ENCODE data around the gene ZEB1. TPM values are rescaled to one million over a fixed set of nuclear protein-coding genes. Genes with fewer than 3 reads are reported as not detected.

The ZEB1 gene
- total RNA-seq, 2 donors from 2014 or later: 0.84 TPM

GRCh38 chr10:31460242-31460641, 141.2 kb downstream of the ZEB1 start:
- Histone ChIP-seq H3K9ac (ENCODE audit: extremely low read depth, low read length, poor library complexity, severe bottlenecking) (no peak overlapping the region), H3K4me3 (ENCODE audit: low read length) (no peak overlapping the region), H3K27ac (ENCODE audit: low read depth, low read length) (no peak overlapping the region), H3K36me3 (ENCODE audit: control insufficient read depth, insufficient read depth, low read length) (peaks cover 5% of the 10 kb centered on the region), H3K9me3 (ENCODE audit: control insufficient read depth, low read length) (peaks cover 9% of the 10 kb centered on the region), H3K4me1 (ENCODE audit: control insufficient read depth, insufficient read depth, low read length) (no peaks in the 10 kb centered on the region), H3K27me3 (ENCODE audit: control insufficient read depth, insufficient read depth, low read length, poor library complexity, severe bottlenecking) (no peaks in the 10 kb centered on the region)
- Mint-ChIP-seq H3K27me3 (ENCODE audit: insufficient read depth) (no peaks in the 10 kb centered on the region), H3K27ac (no peak overlapping the region), H3K9me3 (peaks cover 3% of the 10 kb centered on the region), H3K4me1 (no peaks in the 10 kb centered on the region), H3K36me3 (ENCODE audit: low read depth) (no peaks in the 10 kb centered on the region), H3K4me3 (no peak overlapping the region)
- TF ChIP-seq CTCF (conservative IDR thresholded peaks at IDR 0.05): no peak
- WGBS, 2 experiments (ENCODE audit: insufficient coverage in 1 of 2, insufficient read length in 1 of 2): 95% methylated on average over 2 of the region's 2 CpGs; no CpG with 5 or more reads in 1 of the 2 experiments
- DNase-seq: no peak

DNA sequence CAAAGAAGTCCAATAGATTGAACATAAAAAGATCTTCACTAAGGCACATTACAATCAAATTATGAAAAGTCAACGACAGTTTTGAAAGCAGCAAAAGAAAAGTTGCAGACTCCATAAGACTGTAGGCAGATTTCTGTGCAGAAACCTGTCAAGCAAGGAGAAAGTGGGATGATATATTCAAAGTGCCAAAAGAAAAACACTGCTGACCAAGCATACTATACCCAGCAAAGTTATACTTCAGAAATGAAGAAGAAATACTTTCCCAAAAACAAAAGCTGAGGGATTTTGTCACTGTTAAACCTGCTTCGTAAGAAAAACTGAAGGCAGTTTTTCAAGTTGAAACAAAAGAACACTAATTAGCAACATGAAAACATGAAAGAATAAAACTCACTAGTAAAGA, 145.5 kb downstream of the ZEB1 start:
- no peak overlapping the region for H3K4me3 ChIP-seq (ENCODE audit: low read length)
- H3K9ac ChIP-seq (ENCODE audit: extremely low read depth, low read length, poor library complexity, severe bottlenecking): no peak overlapping the region
- Mint-ChIP-seq H3K4me3 (no peak overlapping the region), H3K9me3 (peaks cover 16% of the 10 kb centered on the region), H3K36me3 (ENCODE audit: low read depth) (no peaks in the 10 kb centered on the region), H3K4me1 (no peaks in the 10 kb centered on the region), H3K27ac (no peak overlapping the region), H3K27me3 (ENCODE audit: insufficient read depth) (no peaks in the 10 kb centered on the region)
- H3K4me1 ChIP-seq (ENCODE audit: control insufficient read depth, insufficient read depth, low read length): no peaks in the 10 kb centered on the region
- H3K9me3 ChIP-seq (ENCODE audit: control insufficient read depth, low read length): peaks cover 25% of the 10 kb centered on the region
- 91 to 100% methylated on average over 1 to 2 of the region's 2 CpGs for WGBS, 2 experiments (ENCODE audit: insufficient coverage in 1 of 2, insufficient read length in 1 of 2)
- no peak overlapping the region for H3K27ac ChIP-seq (ENCODE audit: low read depth, low read length)
- peaks cover 11% of the 10 kb centered on the region for H3K36me3 ChIP-seq (ENCODE audit: control insufficient read depth, insufficient read depth, low read length)
- no peaks in the 10 kb centered on the region for H3K27me3 ChIP-seq (ENCODE audit: control insufficient read depth, insufficient read depth, low read length, poor library complexity, severe bottlenecking)
- TF ChIP-seq CTCF (conservative IDR thresholded peaks at IDR 0.05): no peak
- no peak for DNase-seq

DNA sequence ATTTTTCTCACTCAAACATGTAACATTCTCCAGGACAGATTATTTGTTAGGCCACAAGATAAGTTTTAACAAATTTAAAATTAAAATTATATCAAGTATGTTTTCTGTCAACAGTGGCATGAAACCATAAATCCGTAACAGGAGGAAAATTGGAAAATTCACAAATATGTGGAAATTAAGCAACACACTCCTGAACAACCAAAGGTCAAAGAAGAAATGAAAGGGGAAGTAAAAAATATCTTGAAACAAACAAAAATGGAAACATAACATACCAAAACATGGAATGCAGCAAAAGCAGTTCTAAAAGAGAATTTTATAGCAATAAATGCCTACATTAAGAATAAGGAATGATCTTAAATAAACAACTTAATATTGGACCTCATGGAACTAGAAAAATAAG, 147.3 kb downstream of the ZEB1 start:
- peaks cover 11% of the 10 kb centered on the region for H3K36me3 ChIP-seq (ENCODE audit: control insufficient read depth, insufficient read depth, low read length)
- peaks cover 18% of the 10 kb centered on the region for H3K9me3 Mint-ChIP-seq
- no peak for TF ChIP-seq CTCF (conservative IDR thresholded peaks at IDR 0.05)
- no peak overlapping the region for H3K4me3 Mint-ChIP-seq
- no peak overlapping the region for H3K9ac ChIP-seq (ENCODE audit: extremely low read depth, low read length, poor library complexity, severe bottlenecking)
- H3K4me3 ChIP-seq (ENCODE audit: low read length): no peak overlapping the region
- H3K4me1 Mint-ChIP-seq: no peaks in the 10 kb centered on the region
- peaks cover 25% of the 10 kb centered on the region for H3K9me3 ChIP-seq (ENCODE audit: control insufficient read depth, low read length)
- no peak overlapping the region for H3K27ac ChIP-seq (ENCODE audit: low read depth, low read length)
- WGBS, 2 experiments (ENCODE audit: insufficient coverage in 1 of 2, insufficient read length in 1 of 2): 92% methylated on average over 1 of the region's 1 CpG; no CpG with 5 or more reads in 1 of the 2 experiments
- no peaks in the 10 kb centered on the region for H3K36me3 Mint-ChIP-seq (ENCODE audit: low read depth)
- no peak overlapping the region for H3K27ac Mint-ChIP-seq
- no peaks in the 10 kb centered on the region for H3K27me3 Mint-ChIP-seq (ENCODE audit: insufficient read depth)
- H3K27me3 ChIP-seq (ENCODE audit: control insufficient read depth, insufficient read depth, low read length, poor library complexity, severe bottlenecking): no peaks in the 10 kb centered on the region
- no peaks in the 10 kb centered on the region for H3K4me1 ChIP-seq (ENCODE audit: control insufficient read depth, insufficient read depth, low read length)
- DNase-seq: no peak

Data from endodermal cell (in vitro differentiated cells).